ENCODE measurements around the gene LDHB.
"Not testable (repeated sequence)": the region's sequence is repeated elsewhere in the genome, so short reads cannot be mapped to it uniquely, and the experiment has no call there.

LDHB gene

GRCh38 chr12:21657326-21658077 is at the start of gene LDHB:
TSS of gene LDHB (minus strand) at chr12:21657842. CDS start at chr12:21654671, 3,171 bp downstream.
- peak; percentile 94 for DNase-seq (ENCODE audit: low spot score)

GRCh38 chr12:21704847-21705246 is 47.2 kb upstream of the LDHB start:
- DNase-seq (ENCODE audit: low spot score): no peak

GRCh38 chr12:21699851-21700250 is 42.2 kb upstream of the LDHB start:
- DNase-seq (ENCODE audit: low spot score): no peak

- DNase-seq (ENCODE audit: low spot score): peak; percentile 19
Observed at GRCh38 chr12:21697904-21698630, 40.4 kb upstream of the LDHB start.

GRCh38 chr12:21696625-21697024 is 39.0 kb upstream of the LDHB start:
- no peak for DNase-seq (ENCODE audit: low spot score)

- DNase-seq (ENCODE audit: low spot score): no peak
Observed at GRCh38 chr12:21695986-21696385, 38.3 kb upstream of the LDHB start.

GRCh38 chr12:21694660-21695059 is 37.0 kb upstream of the LDHB start:
- no peak for DNase-seq (ENCODE audit: low spot score)

- DNase-seq (ENCODE audit: low spot score): no peak
Observed at GRCh38 chr12:21691515-21691914, 33.9 kb upstream of the LDHB start.

- no peak for DNase-seq (ENCODE audit: low spot score)
Observed at GRCh38 chr12:21690704-21691368, 33.2 kb upstream of the LDHB start.

GRCh38 chr12:21683115-21683514 is 25.5 kb upstream of the LDHB start:
- DNase-seq (ENCODE audit: low spot score): no peak

- DNase-seq (ENCODE audit: low spot score): no peak
Observed at GRCh38 chr12:21678959-21679358, 21.3 kb upstream of the LDHB start.

- no peak for DNase-seq (ENCODE audit: low spot score)
Observed at GRCh38 chr12:21677622-21678277, 20.1 kb upstream of the LDHB start.

- DNase-seq (ENCODE audit: low spot score): no peak
Observed at GRCh38 chr12:21677204-21677603, 19.6 kb upstream of the LDHB start.

- no peak for DNase-seq (ENCODE audit: low spot score)
Observed at GRCh38 chr12:21676776-21677175, 19.1 kb upstream of the LDHB start.

GRCh38 chr12:21675641-21676040 is 18.0 kb upstream of the LDHB start:
- DNase-seq (ENCODE audit: low spot score): no peak

GRCh38 chr12:21675096-21675495 is 17.5 kb upstream of the LDHB start:
- DNase-seq (ENCODE audit: low spot score): no peak

- DNase-seq (ENCODE audit: low spot score): not testable (repeated sequence)
Observed at GRCh38 chr12:21673830-21674552, 16.3 kb upstream of the LDHB start.

GRCh38 chr12:21672146-21672545 is 14.5 kb upstream of the LDHB start:
- DNase-seq (ENCODE audit: low spot score): no peak

GRCh38 chr12:21666722-21667121 is 9.1 kb upstream of the LDHB start:
- DNase-seq (ENCODE audit: low spot score): no peak

GRCh38 chr12:21665816-21666215 is 8.2 kb upstream of the LDHB start:
- no peak for DNase-seq (ENCODE audit: low spot score)

- no peak for DNase-seq (ENCODE audit: low spot score)
Observed at GRCh38 chr12:21662122-21662792, 4.6 kb upstream of the LDHB start.

Measured in iPS-NIHi11 (cell line).